Ecto neural progenitor cell (in vitro differentiated cells): Measurements from ENCODE around the gene ATF5.
"Not testable (repeated sequence)": the region's sequence is repeated elsewhere in the genome, so short reads cannot be mapped to it uniquely, and the experiment has no call there.

ENCODE experiments used
- DNase-seq: peaks from one replicate; pipeline ENCODE4 v3.0.0-alpha.2; 2018; ENCODE audit warnings: low spot score

The ATF5 gene

GRCh38 chr19:49923055-49924003 lies 5.7 kb upstream of the ATF5 start:
- no peak for DNase-seq

- no peak for DNase-seq
Measured at GRCh38 chr19:49924004-49924880, 4.8 kb upstream of the ATF5 start.

GRCh38 chr19:49924881-49925210 lies 4.2 kb upstream of the ATF5 start:
- DNase-seq = not testable (repeated sequence)

- DNase-seq = no peak
Measured at GRCh38 chr19:49925486-49925885, 3.5 kb upstream of the ATF5 start.

GRCh38 chr19:49926515-49926914 lies 2.5 kb upstream of the ATF5 start:
- DNase-seq = no peak

- DNase-seq = no peak
Measured at GRCh38 chr19:49927526-49928264, 1.3 kb upstream of the ATF5 start.

GRCh38 chr19:49929611-49930482 lies 842 bp downstream of the ATF5 start:
- DNase-seq = peak; percentile 95

- DNase-seq = peak; percentile 57
Measured at GRCh38 chr19:49930483-49931011, 1.5 kb downstream of the ATF5 start.

GRCh38 chr19:49931293-49932040 lies 2.5 kb downstream of the ATF5 start:
- no peak for DNase-seq

GRCh38 chr19:49932041-49932451 lies 3.0 kb downstream of the ATF5 start:
- DNase-seq = no peak

GRCh38 chr19:49932731-49933131 lies 3.7 kb downstream of the ATF5 start:
- no peak for DNase-seq

GRCh38 chr19:49933643-49934042 lies 4.6 kb downstream of the ATF5 start:
- no peak for DNase-seq

GRCh38 chr19:49936549-49936948 lies 7.5 kb downstream of the ATF5 start:
- DNase-seq = no peak

GRCh38 chr19:49937750-49938381 lies 8.9 kb downstream of the ATF5 start:
- peak; percentile 91 for DNase-seq

GRCh38 chr19:49938662-49939061 lies 9.7 kb downstream of the ATF5 start:
- no peak for DNase-seq

GRCh38 chr19:49939721-49940481 lies 10.9 kb downstream of the ATF5 start:
- DNase-seq = no peak

GRCh38 chr19:49940482-49940791 lies 11.4 kb downstream of the ATF5 start:
- DNase-seq = no peak

- DNase-seq = not testable (repeated sequence)
Measured at GRCh38 chr19:49944567-49944966, 15.6 kb downstream of the ATF5 start.

GRCh38 chr19:49946415-49946814 lies 17.4 kb downstream of the ATF5 start:
- no peak for DNase-seq
